GM13977 (cell line): ENCODE measurements around the gene ZNF835.

Experiments
- DNase-seq: peaks from one replicate; pipeline ENCODE4 v3.0.0; 2012; ENCODE audit warnings: low spot score
- in situ Hi-C: fragments of 300-500 bp; cut with MboI; formaldehyde crosslinking; loops from one replicate; pipeline ENCODE4 v1.12.0; 2022; ENCODE audit warnings: low sequenced_read_pairs, low pct_unique_long_range_greater_than_20kb, mixed read lengths, inconsistent platforms; ENCODE audit not compliant: unreplicated experiment
- TF ChIP-seq, protein P1 (sequence below): IDR thresholded peaks from 2 replicates; pipeline ENCODE4 v1.5.1; 2012; ENCODE audit warnings: mild to moderate bottlenecking, control low read depth; ENCODE audit not compliant: insufficient read depth; ENCODE audit errors: extremely low read depth, missing control alignments

ZNF835 gene

DNA sequence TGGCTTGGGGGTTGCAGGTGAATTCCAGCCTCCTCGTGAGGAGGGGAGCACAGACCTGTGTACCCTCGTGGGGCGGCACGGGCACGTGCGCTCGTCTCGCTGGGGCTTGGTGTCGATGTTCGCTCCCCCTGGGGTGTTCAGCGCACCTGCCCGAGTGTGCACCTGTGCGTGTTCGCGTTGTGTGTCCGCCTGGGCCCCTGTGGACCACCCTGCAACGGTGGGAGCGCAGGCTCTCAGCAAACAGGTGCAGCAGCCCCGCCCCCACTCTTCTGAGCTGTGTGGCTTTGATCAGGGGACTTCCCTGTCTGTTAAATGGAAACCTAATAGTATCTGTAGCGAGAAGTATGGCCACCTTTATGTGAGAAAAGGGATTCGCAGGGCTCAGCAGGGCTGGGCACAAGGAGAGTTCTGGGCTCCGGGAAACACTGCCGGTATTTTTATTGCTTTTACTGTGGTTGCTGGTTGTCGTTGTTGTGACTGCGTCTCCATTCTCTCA is 28.0 kb downstream of the ZNF835 start:
- TF ChIP-seq, protein P1, sequence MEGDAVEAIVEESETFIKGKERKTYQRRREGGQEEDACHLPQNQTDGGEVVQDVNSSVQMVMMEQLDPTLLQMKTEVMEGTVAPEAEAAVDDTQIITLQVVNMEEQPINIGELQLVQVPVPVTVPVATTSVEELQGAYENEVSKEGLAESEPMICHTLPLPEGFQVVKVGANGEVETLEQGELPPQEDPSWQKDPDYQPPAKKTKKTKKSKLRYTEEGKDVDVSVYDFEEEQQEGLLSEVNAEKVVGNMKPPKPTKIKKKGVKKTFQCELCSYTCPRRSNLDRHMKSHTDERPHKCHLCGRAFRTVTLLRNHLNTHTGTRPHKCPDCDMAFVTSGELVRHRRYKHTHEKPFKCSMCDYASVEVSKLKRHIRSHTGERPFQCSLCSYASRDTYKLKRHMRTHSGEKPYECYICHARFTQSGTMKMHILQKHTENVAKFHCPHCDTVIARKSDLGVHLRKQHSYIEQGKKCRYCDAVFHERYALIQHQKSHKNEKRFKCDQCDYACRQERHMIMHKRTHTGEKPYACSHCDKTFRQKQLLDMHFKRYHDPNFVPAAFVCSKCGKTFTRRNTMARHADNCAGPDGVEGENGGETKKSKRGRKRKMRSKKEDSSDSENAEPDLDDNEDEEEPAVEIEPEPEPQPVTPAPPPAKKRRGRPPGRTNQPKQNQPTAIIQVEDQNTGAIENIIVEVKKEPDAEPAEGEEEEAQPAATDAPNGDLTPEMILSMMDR = no peak
- in situ Hi-C loops = no loop called here
- DNase-seq = no peak

DNA sequence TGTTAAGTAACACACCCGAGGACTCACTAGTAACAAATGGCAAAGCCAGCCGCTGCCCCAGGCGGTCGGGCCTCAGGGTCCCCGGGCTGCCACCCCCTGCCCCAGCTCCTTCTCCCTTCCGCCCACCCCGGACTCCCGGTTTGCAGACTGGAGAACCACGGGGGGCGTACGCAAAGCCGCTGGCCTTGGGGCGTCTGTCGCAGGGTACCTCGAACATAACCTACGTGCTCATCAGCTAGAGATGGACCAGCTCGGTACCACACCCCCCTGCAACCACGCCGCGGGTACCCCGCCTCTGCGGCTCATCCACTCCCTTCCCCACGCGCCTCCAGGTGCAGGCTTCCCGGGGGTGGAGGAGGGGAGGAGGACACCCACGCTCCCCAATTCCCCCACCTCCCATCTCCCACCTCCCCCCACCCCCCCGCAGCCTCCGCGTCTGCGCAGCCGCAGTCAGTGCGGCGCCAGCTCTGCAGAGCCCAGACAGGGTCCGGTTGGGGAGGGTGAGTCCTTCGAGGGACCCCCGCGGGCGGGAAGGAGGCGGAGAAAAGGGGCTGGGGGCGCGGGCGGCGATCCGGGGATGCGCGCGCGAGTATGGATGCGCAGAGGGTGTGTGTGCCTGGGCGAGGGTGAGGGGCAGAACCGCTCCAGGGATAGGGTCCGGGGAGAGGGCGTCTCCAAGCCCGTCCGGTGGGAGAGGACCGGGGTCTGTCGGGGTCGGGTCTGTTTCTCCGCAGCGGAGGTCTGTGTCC is 28.7 kb downstream of the ZNF835 start, which contains the start of gene SMIM17:
Gene SMIM17, plus strand, starts transcription at position 449 of the 749 bp plus-strand sequence. CDS start 2,509 bp downstream, outside the sequence.
- in situ Hi-C loops = no loop called here
- TF ChIP-seq, protein P1 = no peak
- no peak for DNase-seq

DNA sequence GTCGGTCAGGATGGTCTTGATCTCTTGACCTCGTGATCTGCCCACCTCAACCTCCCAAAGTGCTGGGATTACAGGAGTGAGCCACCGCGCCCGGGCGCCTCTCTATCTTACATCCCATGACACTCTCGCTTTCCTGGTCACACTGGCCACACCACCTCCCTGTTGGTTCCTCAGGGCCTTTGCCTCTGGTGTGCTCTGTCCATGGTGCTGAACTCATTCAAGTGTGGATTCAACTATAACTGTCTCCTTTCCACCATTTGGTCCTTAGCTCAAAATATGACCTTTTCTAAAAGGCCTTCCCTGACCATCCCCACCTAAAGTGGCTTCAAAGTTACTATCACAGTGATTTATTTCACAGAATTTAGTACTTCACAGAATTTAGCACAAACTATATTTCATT is 32.3 kb downstream of the ZNF835 start:
- DNase-seq = no peak
- in situ Hi-C loops = no loop called here

DNA sequence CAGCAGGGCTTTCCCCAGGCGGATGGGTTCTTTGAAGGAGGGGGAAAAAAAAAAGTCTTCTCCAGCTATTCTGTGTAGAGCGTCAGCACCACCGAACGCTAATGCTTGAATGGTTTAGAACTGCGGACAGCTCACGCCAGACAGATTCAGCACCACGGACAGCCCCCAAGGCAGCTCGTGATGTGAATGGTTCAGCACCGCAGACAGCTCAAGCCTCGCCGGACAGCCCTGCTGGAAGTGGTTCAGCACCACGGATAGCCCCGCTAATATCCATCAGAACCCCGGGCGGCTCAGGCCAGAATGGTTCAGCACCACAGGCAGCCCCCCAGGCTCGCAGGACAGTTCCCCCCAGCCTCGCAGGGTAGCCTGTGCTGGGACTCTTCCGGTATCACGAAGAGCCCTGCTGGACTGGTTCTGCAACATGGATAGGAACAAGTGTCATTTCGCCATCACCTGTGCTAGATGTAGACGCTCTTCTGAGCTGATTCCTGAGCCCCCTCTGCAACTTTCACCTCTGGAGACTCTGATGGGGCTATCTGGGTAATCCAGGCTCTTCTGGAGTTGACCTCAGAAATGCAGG is 33.5 kb downstream of the ZNF835 start:
- TF ChIP-seq, protein P1 = no peak
- in situ Hi-C loops = no loop called here
- DNase-seq = peak; percentile 62

More for the DNA sequence above, 32.3 kb downstream of the ZNF835 start:
- TF ChIP-seq, protein P1 = no peak

DNA sequence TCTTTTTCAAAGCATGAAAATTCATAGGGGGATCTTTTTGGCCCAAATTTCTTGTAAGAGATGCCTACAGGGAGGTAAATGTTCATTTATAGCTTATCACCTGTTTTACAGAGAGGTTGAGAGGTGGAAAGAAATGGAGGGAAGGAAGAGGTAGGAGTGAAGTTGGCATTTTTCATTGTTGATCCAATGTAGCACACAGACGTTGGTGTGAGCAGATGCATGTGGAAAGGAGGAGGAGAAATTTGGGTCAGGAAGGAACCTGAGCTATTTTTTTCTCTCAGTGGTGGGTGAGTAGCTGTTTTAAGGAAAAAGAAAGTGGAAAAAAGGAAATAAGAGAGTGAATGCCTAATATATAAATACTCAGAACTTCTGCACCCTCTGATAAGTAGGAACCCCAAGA is 38.5 kb downstream of the ZNF835 start:
- in situ Hi-C loops = no loop called here
- no peak for DNase-seq
- TF ChIP-seq, protein P1 = no peak

DNA sequence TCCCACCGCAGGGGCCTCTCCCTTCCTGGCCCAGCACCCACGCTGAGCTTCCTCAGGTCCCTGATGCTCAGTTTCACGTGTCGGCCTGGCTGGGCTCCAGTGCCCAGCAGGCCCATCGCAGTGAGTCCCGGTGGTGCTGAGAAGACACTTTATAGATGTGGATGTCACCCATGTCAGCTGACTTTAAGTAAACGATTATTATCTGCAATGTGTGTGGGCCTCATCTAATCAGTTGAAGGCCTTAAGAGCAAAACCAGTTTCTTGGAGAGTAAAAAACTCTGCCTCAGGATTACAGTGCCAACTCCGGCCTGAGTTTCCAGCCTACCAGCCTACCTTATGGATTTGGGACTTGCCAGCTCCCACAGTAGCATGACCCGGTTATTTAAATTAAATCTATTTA is 45.8 kb downstream of the ZNF835 start:
- TF ChIP-seq, protein P1 = no peak
- DNase-seq = no peak
- in situ Hi-C loops = no loop called here
